Measurements from ENCODE around the gene MYADML2. TPM values are rescaled to one million over a fixed set of nuclear protein-coding genes. Genes with fewer than 3 reads are reported as not detected.

Gene MYADML2
- total and polyA plus RNA-seq, 7 donors, result 0.47 to 95.8 (median 11.0) TPM

GRCh38 chr17:81993729-81994592 is 46.9 kb upstream of the MYADML2 start:
- peaks cover 0 to 13% of the 10 kb centered on the region in 2 donors for H3K36me3 ChIP-seq (ENCODE audit: insufficient read depth in 1 of 2, low read depth in 1 of 2)
- WGBS, 3 donors, result 89 to 92% (median 90%) methylated on average over 36 to 37 of the region's 37 CpGs
- peak in 1 of 2 donors; percentile 39 for DNase-seq

GRCh38 chr17:81992306-81993102 is 45.5 kb upstream of the MYADML2 start:
- peak; percentile 21 to 52 (median 36) for ATAC-seq
- H3K9me3 ChIP-seq, result no peaks in the 10 kb centered on the region

More at GRCh38 chr17:81993729-81994592, 46.9 kb upstream of the MYADML2 start:
- peaks cover 32% of the 10 kb centered on the region for H3K4me1 ChIP-seq
- no peaks in the 10 kb centered on the region for H3K27me3 ChIP-seq (ENCODE audit: insufficient read depth in 3 of 3, low read length in 2 of 3)
- H3K9me3 ChIP-seq, result no peaks in the 10 kb centered on the region
- H3K4me3 ChIP-seq, result no peak overlapping the region
- intact Hi-C loops (cut with DNase I), result no loop called here
- TF ChIP-seq CTCF (IDR thresholded peaks at IDR 0.05), result no peak
- H3K27ac ChIP-seq, result no peak overlapping the region
- no peak for ATAC-seq

GRCh38 chr17:81991684-81992305 is 44.8 kb upstream of the MYADML2 start:
- H3K4me1 ChIP-seq, result peaks cover 23% of the 10 kb centered on the region
- WGBS, 3 donors, result 18 to 30% (median 23%) methylated on average over 31 of the region's 31 CpGs
- peaks cover 0 to 17% of the 10 kb centered on the region in 2 donors for H3K36me3 ChIP-seq (ENCODE audit: insufficient read depth in 1 of 2, low read depth in 1 of 2)

More at GRCh38 chr17:81992306-81993102, 45.5 kb upstream of the MYADML2 start:
- WGBS, 3 donors, result 46 to 65% (median 47%) methylated on average over 30 to 31 of the region's 31 CpGs
- Histone ChIP-seq H3K4me1 (peaks cover 23% of the 10 kb centered on the region), H3K4me3 (peak overlapping the region; percentile 53), H3K27ac (peak overlapping the region; percentile 84), H3K36me3 (ENCODE audit: insufficient read depth in 1 of 2, low read depth in 1 of 2) (peaks cover 0 to 13% of the 10 kb centered on the region in 2 donors), H3K27me3 (ENCODE audit: insufficient read depth in 3 of 3, low read length in 2 of 3) (no peaks in the 10 kb centered on the region)
- intact Hi-C loops (cut with DNase I), result no loop called here
- peak; percentile 13 to 58 for DNase-seq
- TF ChIP-seq CTCF (IDR thresholded peaks at IDR 0.05), result no peak

More at GRCh38 chr17:81991684-81992305, 44.8 kb upstream of the MYADML2 start:
- DNase-seq (peak; percentile 86 to 93), ATAC-seq (peak; percentile 93 to 94 (median 94))
- Histone ChIP-seq H3K4me3 (peak overlapping the region; percentile 53), H3K27me3 (ENCODE audit: insufficient read depth in 3 of 3, low read length in 2 of 3) (no peaks in the 10 kb centered on the region), H3K9me3 (no peaks in the 10 kb centered on the region), H3K27ac (peak overlapping the region; percentile 84)
- intact Hi-C loops (cut with DNase I), result no loop called here
- no peak for TF ChIP-seq CTCF (IDR thresholded peaks at IDR 0.05)
